Epithelial cell of esophagus (primary cell): ENCODE data around the gene SRSF5.
A peak's percentile ranks its signal among the peaks of the same experiment; 100 is the strongest.

Source experiments
- DNase-seq: peaks from one replicate; pipeline ENCODE4 v3.0.0; 2010; ENCODE audit warnings: low read depth
- H3K4me3 ChIP-seq: 2 replicates; pipeline ENCODE4 v1.5.1; 2011; ENCODE audit warnings: mild to moderate bottlenecking, low read length, control low read depth
- TF ChIP-seq, protein P1 (sequence below): IDR thresholded peaks from 2 replicates; pipeline ENCODE4 v1.5.1; 2011; ENCODE audit warnings: low read depth, mild to moderate bottlenecking, low read length, control low read depth, inconsistent platforms; ENCODE audit not compliant: insufficient read depth; ENCODE audit errors: missing control alignments

The SRSF5 gene

DNA sequence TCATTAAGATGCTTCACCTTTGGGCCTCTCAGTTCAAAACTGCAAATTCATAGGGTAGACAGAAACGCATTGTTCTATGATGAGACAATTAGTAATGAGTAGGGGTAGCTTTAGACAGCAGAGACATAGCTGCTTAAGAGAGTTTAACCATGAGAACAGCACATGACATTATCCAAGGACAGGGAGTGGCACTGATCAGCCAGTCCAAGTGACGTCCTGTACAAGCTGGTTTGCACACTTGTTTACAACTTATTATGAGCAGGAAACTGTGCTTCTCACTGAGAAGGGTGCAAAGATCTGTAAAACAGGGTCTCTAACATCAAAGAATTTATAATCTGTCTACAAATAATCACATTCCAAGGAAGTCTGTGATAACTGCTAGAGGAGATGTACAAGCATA is 11.2 kb upstream of the SRSF5 start:
- TF ChIP-seq, protein P1, sequence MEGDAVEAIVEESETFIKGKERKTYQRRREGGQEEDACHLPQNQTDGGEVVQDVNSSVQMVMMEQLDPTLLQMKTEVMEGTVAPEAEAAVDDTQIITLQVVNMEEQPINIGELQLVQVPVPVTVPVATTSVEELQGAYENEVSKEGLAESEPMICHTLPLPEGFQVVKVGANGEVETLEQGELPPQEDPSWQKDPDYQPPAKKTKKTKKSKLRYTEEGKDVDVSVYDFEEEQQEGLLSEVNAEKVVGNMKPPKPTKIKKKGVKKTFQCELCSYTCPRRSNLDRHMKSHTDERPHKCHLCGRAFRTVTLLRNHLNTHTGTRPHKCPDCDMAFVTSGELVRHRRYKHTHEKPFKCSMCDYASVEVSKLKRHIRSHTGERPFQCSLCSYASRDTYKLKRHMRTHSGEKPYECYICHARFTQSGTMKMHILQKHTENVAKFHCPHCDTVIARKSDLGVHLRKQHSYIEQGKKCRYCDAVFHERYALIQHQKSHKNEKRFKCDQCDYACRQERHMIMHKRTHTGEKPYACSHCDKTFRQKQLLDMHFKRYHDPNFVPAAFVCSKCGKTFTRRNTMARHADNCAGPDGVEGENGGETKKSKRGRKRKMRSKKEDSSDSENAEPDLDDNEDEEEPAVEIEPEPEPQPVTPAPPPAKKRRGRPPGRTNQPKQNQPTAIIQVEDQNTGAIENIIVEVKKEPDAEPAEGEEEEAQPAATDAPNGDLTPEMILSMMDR: no peak
- H3K4me3 ChIP-seq: no peak overlapping the region
- no peak for DNase-seq

DNA sequence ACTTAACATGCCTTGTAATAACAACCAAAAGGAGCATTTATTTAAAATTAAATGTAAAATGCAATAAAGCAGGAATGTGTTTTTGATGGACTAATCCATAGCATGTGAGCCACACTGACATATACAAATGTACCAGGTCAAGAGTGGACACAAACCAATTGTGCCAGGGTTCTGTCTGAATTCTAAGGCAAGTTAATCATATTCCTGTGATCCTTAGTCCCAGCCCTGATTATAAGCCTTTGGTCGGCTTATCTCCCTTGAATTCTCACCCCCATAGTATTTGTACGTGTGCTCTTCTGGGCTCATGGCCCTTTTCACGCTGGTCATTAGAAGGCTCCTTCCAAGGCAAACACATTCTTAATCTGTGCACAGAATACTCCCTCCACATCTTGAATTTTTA is 10.6 kb upstream of the SRSF5 start:
- DNase-seq: no peak
- H3K4me3 ChIP-seq: no peak overlapping the region
- TF ChIP-seq, protein P1: no peak

DNA sequence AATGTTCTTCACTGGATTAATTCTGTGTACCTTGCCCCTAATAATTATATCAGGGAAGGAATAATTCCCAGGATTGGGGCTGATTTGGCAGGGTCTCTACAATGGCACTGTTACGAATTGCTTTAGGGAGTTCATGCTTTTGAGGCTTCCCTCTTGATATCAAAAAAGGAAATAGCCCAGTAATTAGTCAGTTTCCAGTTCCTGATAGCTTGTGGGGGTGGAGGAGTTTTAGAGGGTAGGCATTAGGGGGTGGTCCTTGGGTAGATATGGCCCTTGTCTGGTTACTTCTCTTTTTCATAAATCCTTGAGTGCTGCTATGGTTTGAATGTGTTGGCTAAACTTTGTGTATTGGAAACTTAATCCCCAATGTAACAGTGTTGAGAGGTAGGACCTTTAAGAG is 6.1 kb upstream of the SRSF5 start:
- no peak for DNase-seq
- TF ChIP-seq, protein P1: no peak
- no peak overlapping the region for H3K4me3 ChIP-seq

DNA sequence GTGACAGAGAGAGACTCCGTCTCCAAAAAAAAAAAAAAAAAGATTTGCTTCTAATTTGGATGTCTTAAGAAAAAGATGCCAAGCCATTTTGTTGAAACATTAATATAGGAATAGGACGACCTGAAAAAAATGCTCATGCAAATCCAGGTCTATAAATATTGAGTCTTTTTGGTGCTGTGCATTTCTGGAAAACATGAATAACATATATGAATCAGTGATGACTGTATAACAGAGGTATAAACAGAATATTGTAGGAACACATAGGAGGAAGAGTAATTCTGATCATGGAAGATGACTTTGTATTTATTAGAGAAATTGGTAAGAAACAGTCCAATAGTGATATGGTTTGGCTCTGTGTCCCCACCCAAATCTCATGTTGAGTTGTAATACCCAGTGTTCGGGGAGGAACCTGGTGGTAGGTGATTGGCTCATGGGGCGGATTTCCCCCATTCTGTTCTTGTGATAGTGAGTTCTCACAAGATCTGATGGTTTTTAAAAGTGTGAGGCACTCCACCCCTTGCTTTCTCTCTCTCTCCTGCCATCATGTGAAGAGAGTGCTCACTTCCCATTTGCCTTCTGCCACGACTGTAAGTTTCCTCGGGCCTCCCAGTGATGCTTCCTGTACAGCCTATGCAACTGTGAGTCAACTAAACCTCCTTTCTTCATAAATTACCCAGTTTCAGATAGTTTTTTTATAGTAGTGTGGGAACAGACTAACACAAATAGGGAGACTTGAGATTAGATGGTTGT is 3.0 kb upstream of the SRSF5 start:
- no peak overlapping the region for H3K4me3 ChIP-seq
- TF ChIP-seq, protein P1: no peak
- no peak for DNase-seq

DNA sequence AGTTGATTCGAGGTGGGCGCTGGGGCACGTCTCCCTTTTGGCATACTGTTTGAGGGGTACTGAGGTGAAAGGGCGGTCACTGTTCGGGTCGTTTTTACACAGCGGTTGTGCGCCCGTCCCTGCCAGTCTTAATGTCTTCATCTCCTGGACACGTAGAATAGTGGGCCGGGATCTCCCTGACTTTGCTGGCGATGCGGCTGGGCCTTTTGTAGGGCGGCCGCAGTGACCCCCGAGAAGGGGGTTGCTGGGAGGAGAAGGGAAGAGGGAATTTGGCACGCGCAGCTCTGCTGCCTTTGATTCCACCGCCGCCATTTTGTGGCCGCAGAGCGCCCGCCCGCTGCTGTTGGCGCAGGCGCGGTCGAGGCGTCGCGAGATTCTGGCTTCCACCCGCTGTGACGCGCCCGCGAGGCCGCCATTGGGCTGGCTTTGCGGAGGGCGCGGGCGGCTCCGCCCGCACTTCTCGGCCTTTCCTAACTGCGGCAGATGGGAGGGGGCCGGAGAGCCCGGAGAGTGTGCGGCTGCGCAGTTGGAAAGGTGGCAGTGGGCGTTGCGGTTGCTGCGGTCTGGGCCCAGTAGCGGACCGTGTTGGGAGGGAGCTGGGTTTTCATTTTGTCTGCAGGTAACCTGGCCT is 542 bp downstream of the SRSF5 start:
- DNase-seq: peak; percentile 92
- TF ChIP-seq, protein P1: no peak
- H3K4me3 ChIP-seq: peak overlapping the region; percentile 99

DNA sequence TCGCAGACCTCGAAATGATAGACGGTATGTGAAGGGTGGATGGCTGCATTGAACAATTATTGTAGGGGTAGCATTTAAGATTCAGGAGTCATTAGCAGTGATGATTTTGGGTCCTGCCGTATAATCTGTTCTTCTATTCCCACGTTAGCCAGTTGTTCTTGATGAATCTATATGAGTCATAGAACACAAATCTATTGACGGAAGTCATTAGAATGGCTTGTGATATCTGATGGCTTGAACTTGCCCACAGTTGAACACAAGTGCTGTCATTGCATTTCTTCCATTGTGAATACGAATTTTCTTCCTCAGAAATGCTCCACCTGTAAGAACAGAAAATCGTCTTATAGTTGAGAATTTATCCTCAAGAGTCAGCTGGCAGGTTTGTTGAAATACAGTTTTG is 1.9 kb downstream of the SRSF5 start:
- TF ChIP-seq, protein P1: no peak
- peak; percentile 43 for DNase-seq
- peak overlapping the region; percentile 99 for H3K4me3 ChIP-seq
